Osteoblast (primary cell): ENCODE results near the gene DUSP22. TPM values are rescaled to one million over a fixed set of nuclear protein-coding genes. Genes with fewer than 3 reads are reported as not detected.

ENCODE experiments used
- DNase-seq: peaks from one replicate; pipeline ENCODE4 v3.0.0; 2011; ENCODE audit warnings: low spot score, mixed read lengths; ENCODE audit not compliant: insufficient read length; ENCODE audit errors: missing footprints
- H2AFZ ChIP-seq: 2 replicates; pipeline ENCODE4 v1.6.0; 2011; ENCODE audit warnings: mild to moderate bottlenecking, low read length
- H3K27ac ChIP-seq: 2 replicates; pipeline ENCODE4 v1.5.1; 2011; ENCODE audit warnings: mild to moderate bottlenecking, low read depth, low read length, moderate library complexity
- H3K27me3 ChIP-seq: 2 replicates; pipeline ENCODE4 v1.6.0; 2012; ENCODE audit warnings: mild to moderate bottlenecking, control low read depth, inconsistent platforms, low read length, moderate library complexity; ENCODE audit not compliant: insufficient read depth
- H3K36me3 ChIP-seq: 2 replicates; pipeline ENCODE4 v1.5.1; 2011; ENCODE audit warnings: mild to moderate bottlenecking, low read length, control low read depth, moderate library complexity; ENCODE audit not compliant: insufficient read depth
- H3K4me1 ChIP-seq: 2 replicates; pipeline ENCODE4 v1.5.1; 2011; ENCODE audit warnings: mild to moderate bottlenecking, low read length, control low read depth, moderate library complexity; ENCODE audit not compliant: insufficient read depth
- H3K4me2 ChIP-seq: 2 replicates; pipeline ENCODE4 v1.6.0; 2011; ENCODE audit warnings: mild to moderate bottlenecking, low read length; ENCODE audit not compliant: insufficient read depth
- H3K4me3 ChIP-seq: fragments of 200-600 bp; sonication (generic); 3 replicates; pipeline ENCODE4 v1.5.1; 2012; ENCODE audit warnings: mild to moderate bottlenecking, low read length, inconsistent platforms; ENCODE audit not compliant: insufficient read depth
- H3K79me2 ChIP-seq: 2 replicates; pipeline ENCODE4 v1.6.0; 2012; ENCODE audit warnings: mild to moderate bottlenecking, low read length, control low read depth, inconsistent platforms; ENCODE audit not compliant: insufficient read depth
- H3K9me3 ChIP-seq: 2 replicates; pipeline ENCODE4 v1.5.1; 2011; ENCODE audit warnings: low read depth, low read length, control low read depth
- H4K20me1 ChIP-seq: 2 replicates; pipeline ENCODE4 v1.6.0; 2012; ENCODE audit warnings: mild to moderate bottlenecking, low read length, control low read depth; ENCODE audit not compliant: insufficient read depth
- total RNA-seq: library from RNA; depleted of rRNA; stranded (reverse); fragments of >200 nt; gene quantifications from 2 replicates; pipeline ENCODE4 v1.2.3, GENCODE V29; 2012
- TF ChIP-seq, protein P1 (sequence below): IDR thresholded peaks from 2 replicates; pipeline ENCODE4 v1.5.1; 2011; ENCODE audit warnings: mild to moderate bottlenecking, low read depth, low read length, moderate library complexity; ENCODE audit errors: extremely low read depth

Gene DUSP22
- total RNA-seq, 1 donor: 18.1 TPM

DNA sequence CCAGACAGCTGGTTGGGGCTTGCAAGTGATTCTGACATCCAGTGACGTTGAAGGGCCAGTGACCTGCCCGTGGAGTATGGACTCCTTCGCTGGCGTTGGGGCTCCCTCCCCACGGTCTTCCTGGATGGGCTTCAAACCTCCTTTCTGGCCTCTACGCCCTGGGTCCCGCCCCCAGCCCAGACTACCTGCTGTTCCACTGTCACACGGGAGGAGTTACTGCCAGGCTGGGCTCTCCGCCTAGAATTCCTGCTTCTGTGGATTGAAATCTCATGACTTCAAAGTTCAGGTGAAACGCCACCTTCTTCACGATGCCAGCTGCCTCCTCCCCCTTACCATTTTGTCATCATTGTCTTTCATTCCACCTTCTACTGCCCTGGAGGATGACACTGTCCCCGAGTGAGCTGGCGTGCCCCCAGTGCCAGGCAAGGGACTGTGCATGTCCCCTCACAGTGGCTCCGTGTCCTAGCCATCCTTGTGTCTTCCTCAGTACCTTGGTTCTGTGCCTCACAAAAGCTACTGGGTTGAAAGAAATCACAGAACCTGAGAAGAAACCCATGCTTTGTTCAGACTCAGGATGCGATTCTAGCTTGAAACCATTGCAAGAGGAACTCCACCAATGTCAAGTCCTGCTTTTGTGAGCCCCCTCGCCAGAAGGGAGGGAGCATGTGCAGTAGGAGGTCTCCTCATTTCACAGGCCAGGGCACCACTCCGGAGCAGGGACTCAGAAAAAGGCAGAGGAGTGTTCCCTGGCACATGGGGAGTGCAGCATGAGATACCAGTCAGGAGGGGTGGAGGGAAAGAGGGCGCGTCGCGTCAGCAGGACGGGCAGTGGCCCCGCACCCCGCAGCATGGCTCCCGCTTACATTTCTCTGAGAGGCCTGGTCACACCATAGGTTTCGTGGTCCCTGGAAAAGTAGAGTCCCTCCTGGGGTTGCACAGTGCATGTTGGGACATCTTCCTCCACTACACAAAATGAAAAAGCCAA is 88.2 kb downstream of the DUSP22 start:
- Histone ChIP-seq H3K9me3 (no peaks in the 10 kb centered on the region), H3K79me2 (no peaks in the 10 kb centered on the region), H3K4me2 (no peak overlapping the region), H3K4me1 (no peaks in the 10 kb centered on the region), H4K20me1 (no peaks in the 10 kb centered on the region), H3K27ac (no peak overlapping the region), H3K36me3 (no peaks in the 10 kb centered on the region), H3K27me3 (peaks cover 13% of the 10 kb centered on the region), H3K4me3 (no peak overlapping the region), H2AFZ (no peak overlapping the region)
- TF ChIP-seq, protein P1, sequence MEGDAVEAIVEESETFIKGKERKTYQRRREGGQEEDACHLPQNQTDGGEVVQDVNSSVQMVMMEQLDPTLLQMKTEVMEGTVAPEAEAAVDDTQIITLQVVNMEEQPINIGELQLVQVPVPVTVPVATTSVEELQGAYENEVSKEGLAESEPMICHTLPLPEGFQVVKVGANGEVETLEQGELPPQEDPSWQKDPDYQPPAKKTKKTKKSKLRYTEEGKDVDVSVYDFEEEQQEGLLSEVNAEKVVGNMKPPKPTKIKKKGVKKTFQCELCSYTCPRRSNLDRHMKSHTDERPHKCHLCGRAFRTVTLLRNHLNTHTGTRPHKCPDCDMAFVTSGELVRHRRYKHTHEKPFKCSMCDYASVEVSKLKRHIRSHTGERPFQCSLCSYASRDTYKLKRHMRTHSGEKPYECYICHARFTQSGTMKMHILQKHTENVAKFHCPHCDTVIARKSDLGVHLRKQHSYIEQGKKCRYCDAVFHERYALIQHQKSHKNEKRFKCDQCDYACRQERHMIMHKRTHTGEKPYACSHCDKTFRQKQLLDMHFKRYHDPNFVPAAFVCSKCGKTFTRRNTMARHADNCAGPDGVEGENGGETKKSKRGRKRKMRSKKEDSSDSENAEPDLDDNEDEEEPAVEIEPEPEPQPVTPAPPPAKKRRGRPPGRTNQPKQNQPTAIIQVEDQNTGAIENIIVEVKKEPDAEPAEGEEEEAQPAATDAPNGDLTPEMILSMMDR: no peak
- DNase-seq: no peak

DNA sequence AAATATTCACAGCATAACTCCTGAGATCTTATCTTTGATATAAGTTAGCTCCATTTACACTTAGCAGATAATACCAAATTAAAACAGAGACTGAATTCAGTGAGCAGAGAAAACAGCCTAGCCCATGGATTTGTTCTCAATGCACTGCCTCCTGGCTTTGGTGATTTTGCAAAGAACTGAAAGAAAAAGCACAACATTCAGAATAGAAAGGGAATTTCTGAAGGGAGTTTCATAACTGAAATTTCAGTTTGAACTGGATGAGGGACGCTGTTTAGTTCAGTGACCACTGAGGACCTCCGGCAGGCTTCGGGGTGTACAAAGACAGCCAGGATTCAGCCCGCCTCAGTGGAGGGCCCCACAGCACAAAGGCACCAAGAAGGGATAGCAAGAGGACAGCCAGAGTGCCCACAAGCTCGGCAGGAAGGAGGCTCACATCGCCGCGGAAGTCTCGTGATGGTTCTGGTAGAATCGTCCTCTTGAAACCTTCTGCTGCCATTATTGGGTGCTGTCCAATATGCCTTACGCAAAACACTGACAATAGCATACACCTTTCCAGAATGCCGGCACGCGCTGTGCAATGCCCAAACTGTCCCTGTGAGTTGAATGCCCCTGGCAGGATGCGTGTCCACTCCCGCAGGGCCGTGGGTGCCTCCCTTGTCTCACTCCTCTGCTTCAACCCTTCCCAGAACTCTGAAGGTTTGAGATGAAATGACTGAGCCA is 89.6 kb downstream of the DUSP22 start:
- Histone ChIP-seq H2AFZ (no peak overlapping the region), H3K79me2 (no peaks in the 10 kb centered on the region), H4K20me1 (no peaks in the 10 kb centered on the region), H3K27ac (no peak overlapping the region), H3K4me2 (no peak overlapping the region), H3K4me1 (no peaks in the 10 kb centered on the region), H3K4me3 (no peak overlapping the region), H3K9me3 (no peaks in the 10 kb centered on the region), H3K27me3 (peaks cover 13% of the 10 kb centered on the region), H3K36me3 (no peaks in the 10 kb centered on the region)
- no peak for DNase-seq
- TF ChIP-seq, protein P1: no peak

- no peaks in the 10 kb centered on the region for H3K9me3 ChIP-seq
- no peak overlapping the region for H2AFZ ChIP-seq
- no peaks in the 10 kb centered on the region for H3K4me1 ChIP-seq
- H4K20me1 ChIP-seq: no peaks in the 10 kb centered on the region
- no peak for DNase-seq
- H3K79me2 ChIP-seq: no peaks in the 10 kb centered on the region
- no peaks in the 10 kb centered on the region for H3K36me3 ChIP-seq
- no peak overlapping the region for H3K4me3 ChIP-seq
- TF ChIP-seq, protein P1: no peak
- H3K27ac ChIP-seq: no peak overlapping the region
- H3K27me3 ChIP-seq: peaks cover 19% of the 10 kb centered on the region
- no peak overlapping the region for H3K4me2 ChIP-seq
These were observed 90.9 kb downstream of the DUSP22 start for GRCh38 chr6:382883-383810.
